H1 (cell line): ENCODE measurements around the gene YTHDC2.

Experiments
- ASH2L ChIP-seq: fragments of 200-600, 300-600 bp; sonication (generic); IDR thresholded peaks from one replicate; pipeline ENCODE4 v1.7.1; 2017; ENCODE audit warnings: low read length
- CHD2 ChIP-seq: IDR thresholded peaks from 2 replicates; pipeline ENCODE4 v1.6.1; 2012; ENCODE audit warnings: low read length, improper control_type of control experiment
- CREB1 ChIP-seq: IDR thresholded peaks from 2 replicates; pipeline ENCODE4 v1.6.1; 2012; ENCODE audit warnings: inconsistent platforms
- JUND ChIP-seq: IDR thresholded peaks from 2 replicates; pipeline ENCODE4 v1.6.1; 2011; ENCODE audit warnings: mild to moderate bottlenecking, improper control_type of control experiment, low read length
- POLR2AphosphoS5 ChIP-seq: IDR thresholded peaks from 2 replicates; pipeline ENCODE4 v1.6.1; 2011; ENCODE audit warnings: low read depth, low read length
- SUZ12 ChIP-seq: fragments of 200-600 bp; sonication (generic); IDR thresholded peaks from 2 replicates; pipeline ENCODE4 v1.6.1; 2012; ENCODE audit warnings: mild to moderate bottlenecking, inconsistent platforms, low read length, moderate library complexity, mixed read lengths
- TF ChIP-seq, protein P1 (sequence below), 3 experiments: IDR thresholded peaks; 1 replicate in 2 of 3; 2 replicates in 1 of 3; pipeline versions ENCODE4 v1.5.1 to v1.6.1; 2011; ENCODE audit warnings: low read length in 3 of 3, mild to moderate bottlenecking in 3 of 3, inconsistent platforms in 2 of 3, low read depth in 1 of 3, moderate library complexity in 1 of 3; ENCODE audit not compliant: insufficient read depth in 1 of 3; ENCODE audit errors: control extremely low read depth in 1 of 3
- TF ChIP-seq, protein P2 (sequence below): IDR thresholded peaks from 2 replicates; pipeline ENCODE4 v1.6.1; 2011; ENCODE audit warnings: low read depth, mild to moderate bottlenecking, low read length; ENCODE audit not compliant: insufficient read depth

DNA sequence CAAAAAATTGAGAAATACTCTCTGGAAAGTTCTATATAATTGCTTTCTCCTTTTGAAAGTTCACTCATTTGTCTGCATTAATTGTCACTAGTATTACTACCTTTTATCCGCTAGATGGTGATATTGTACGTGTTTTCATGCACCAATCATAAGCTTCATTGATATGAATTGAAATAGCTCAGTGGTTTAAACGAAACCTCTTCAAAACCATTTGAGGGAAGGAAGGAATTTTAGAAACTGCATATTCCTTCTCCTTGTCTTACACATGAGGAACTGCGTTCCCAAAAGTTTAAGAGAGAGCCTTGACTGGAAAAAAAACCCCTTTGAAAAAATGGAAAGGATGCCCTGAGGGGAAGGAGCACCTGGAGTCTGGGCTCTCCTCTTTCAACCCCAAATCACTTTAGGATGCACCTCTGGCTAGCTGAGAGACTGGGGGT, 98.6 kb downstream of the YTHDC2 start:
- TF ChIP-seq, protein P1, sequence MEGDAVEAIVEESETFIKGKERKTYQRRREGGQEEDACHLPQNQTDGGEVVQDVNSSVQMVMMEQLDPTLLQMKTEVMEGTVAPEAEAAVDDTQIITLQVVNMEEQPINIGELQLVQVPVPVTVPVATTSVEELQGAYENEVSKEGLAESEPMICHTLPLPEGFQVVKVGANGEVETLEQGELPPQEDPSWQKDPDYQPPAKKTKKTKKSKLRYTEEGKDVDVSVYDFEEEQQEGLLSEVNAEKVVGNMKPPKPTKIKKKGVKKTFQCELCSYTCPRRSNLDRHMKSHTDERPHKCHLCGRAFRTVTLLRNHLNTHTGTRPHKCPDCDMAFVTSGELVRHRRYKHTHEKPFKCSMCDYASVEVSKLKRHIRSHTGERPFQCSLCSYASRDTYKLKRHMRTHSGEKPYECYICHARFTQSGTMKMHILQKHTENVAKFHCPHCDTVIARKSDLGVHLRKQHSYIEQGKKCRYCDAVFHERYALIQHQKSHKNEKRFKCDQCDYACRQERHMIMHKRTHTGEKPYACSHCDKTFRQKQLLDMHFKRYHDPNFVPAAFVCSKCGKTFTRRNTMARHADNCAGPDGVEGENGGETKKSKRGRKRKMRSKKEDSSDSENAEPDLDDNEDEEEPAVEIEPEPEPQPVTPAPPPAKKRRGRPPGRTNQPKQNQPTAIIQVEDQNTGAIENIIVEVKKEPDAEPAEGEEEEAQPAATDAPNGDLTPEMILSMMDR (IDR thresholded peaks at IDR 0.05; ENCODE audit: control extremely low read depth in 1 of 3, insufficient read depth in 1 of 3, low read depth in 1 of 3, low read length in 3 of 3) = peak in 2 of 3 experiments; percentile 28 to 58; a peak in 2 of 4 replicates
- no peak for TF ChIP-seq CREB1
- no peak for TF ChIP-seq ASH2L
- no peak for TF ChIP-seq POLR2AphosphoS5
- TF ChIP-seq SUZ12 = no peak
- TF ChIP-seq JUND = no peak
- TF ChIP-seq, protein P2, sequence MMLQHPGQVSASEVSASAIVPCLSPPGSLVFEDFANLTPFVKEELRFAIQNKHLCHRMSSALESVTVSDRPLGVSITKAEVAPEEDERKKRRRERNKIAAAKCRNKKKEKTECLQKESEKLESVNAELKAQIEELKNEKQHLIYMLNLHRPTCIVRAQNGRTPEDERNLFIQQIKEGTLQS = no peak
- TF ChIP-seq CHD2 = no peak
